Thyroid gland (tissue), 4 donors: ENCODE measurements around the gene FER. TPM values are rescaled to one million over a fixed set of nuclear protein-coding genes. Genes with fewer than 3 reads are reported as not detected.
"Not testable (repeated sequence)": the region's sequence is repeated elsewhere in the genome, so short reads cannot be mapped to it uniquely, and the experiment has no call there.

ENCODE experiments used
- DNase-seq, 2 donors: peaks; one replicate each; pipeline ENCODE4 v3.0.0-alpha.2; 2019
- H3K27ac ChIP-seq, 3 donors: fragments of 200-600 bp; sonication (generic); 1 replicate in 2 of 3; 2 replicates in 1 of 3; pipeline ENCODE4 v1.5.1; 2016 to 2019; ENCODE audit warnings: mild to moderate bottlenecking in 1 of 3, moderate library complexity in 1 of 3
- H3K27me3 ChIP-seq: fragments of 200-600 bp; sonication (generic); one replicate; pipeline ENCODE4 v1.5.1; 2019
- H3K36me3 ChIP-seq, 2 donors: fragments of 200-600 bp; sonication (generic); one replicate each; pipeline ENCODE4 v1.5.1; 2016 to 2019
- H3K4me1 ChIP-seq, 2 donors: fragments of 200-600 bp; sonication (generic); one replicate each; pipeline ENCODE4 v1.5.1; 2017 to 2019
- H3K4me3 ChIP-seq, 3 donors: fragments of 200-600 bp; sonication (generic); replicated peaks in 1 of 3; 1 replicate in 2 of 3; 2 replicates in 1 of 3; pipeline ENCODE4 v1.5.1; 2016; ENCODE audit warnings: mild to moderate bottlenecking in 1 of 3
- H3K9me3 ChIP-seq: fragments of 200-600 bp; sonication (generic); one replicate; pipeline ENCODE4 v1.5.1; 2017
- CTCF ChIP-seq, 6 experiments: fragments of 200-600 bp in 3 of 6; fragments of 450-650 bp in 3 of 6; sonication (generic) in 3 of 6; IDR thresholded peaks; one replicate each; pipeline ENCODE4 v1.5.1; 2016 to 2019; ENCODE audit warnings: antibody characterized with exemption in 6 of 6, mild to moderate bottlenecking in 2 of 6, inconsistent platforms in 1 of 6, moderate library complexity in 1 of 6
- POLR2A ChIP-seq, 2 donors: fragments of 450-650 bp; IDR thresholded peaks; one replicate each; pipeline ENCODE4 v1.6.1; 2017; ENCODE audit warnings: antibody characterized with exemption in 2 of 2, mild to moderate bottlenecking in 2 of 2, moderate library complexity in 1 of 2
- WGBS, 2 donors: methylation state at CpG; one replicate each; pipeline ENCODE4 v1.1.5; 2017; 5-methylcytosine and 5-hydroxymethylcytosine counted together
- intact Hi-C: fragments of 100-400 bp; cut with DNase I; formaldehyde crosslinking; loops from one replicate; pipeline ENCODE4 v1.15.1; 2023
- total RNA-seq, 4 donors: library from RNA; depleted of rRNA; stranded (reverse); fragments of >200 nt; gene quantifications; one replicate each; pipeline ENCODE4 v1.2.3, GENCODE V29; 2016

The FER gene
- total RNA-seq, 4 donors from 2014 or later, result 38.8 to 79.1 (median 45.2) TPM

- Histone ChIP-seq H3K4me3 (no peak overlapping the region), H3K4me1 (peaks cover 0 to 4% of the 10 kb centered on the region in 2 donors), H3K27me3 (no peaks in the 10 kb centered on the region), H3K27ac (no peak overlapping the region), H3K36me3 (no peaks in the 10 kb centered on the region), H3K9me3 (no peaks in the 10 kb centered on the region)
- 86 to 92% methylated on average over 5 of the region's 5 CpGs for WGBS, 2 donors
- no peak for DNase-seq
- no peak for TF ChIP-seq CTCF (IDR thresholded peaks at IDR 0.05)
- no peak for TF ChIP-seq POLR2A (IDR thresholded peaks at IDR 0.05)
- intact Hi-C loops, result no loop called here
These were observed 45.5 kb downstream of the FER start for GRCh38 chr5:108793207-108793606.

GRCh38 chr5:108794349-108794748 is 46.7 kb downstream of the FER start:
- H3K4me1 ChIP-seq, H3K36me3 ChIP-seq, H3K4me3 ChIP-seq, H3K9me3 ChIP-seq, intact Hi-C loops, DNase-seq, H3K27me3 ChIP-seq, H3K27ac ChIP-seq: not testable (repeated sequence)
- 37 to 83% methylated on average over 4 of the region's 4 CpGs for WGBS, 2 donors

GRCh38 chr5:108797396-108797795 is 49.7 kb downstream of the FER start:
- no peak for DNase-seq
- Histone ChIP-seq H3K9me3 (no peaks in the 10 kb centered on the region), H3K27me3 (no peaks in the 10 kb centered on the region), H3K4me3 (no peak overlapping the region), H3K4me1 (no peaks in the 10 kb centered on the region), H3K27ac (no peak overlapping the region), H3K36me3 (no peaks in the 10 kb centered on the region)
- TF ChIP-seq POLR2A (IDR thresholded peaks at IDR 0.05), result no peak
- no peak for TF ChIP-seq CTCF (IDR thresholded peaks at IDR 0.05)
- WGBS, 2 donors, result 93 to 100% methylated on average over 2 of the region's 2 CpGs
- intact Hi-C loops, result no loop called here

GRCh38 chr5:108797986-108798385 is 50.3 kb downstream of the FER start:
- TF ChIP-seq CTCF (IDR thresholded peaks at IDR 0.05), result no peak
- no peak for TF ChIP-seq POLR2A (IDR thresholded peaks at IDR 0.05)
- DNase-seq, result no peak
- 89 to 90% methylated on average over 2 of the region's 2 CpGs for WGBS, 2 donors
- no peak overlapping the region for H3K4me3 ChIP-seq
- no peaks in the 10 kb centered on the region for H3K36me3 ChIP-seq
- H3K27ac ChIP-seq, result no peak overlapping the region
- intact Hi-C loops, result no loop called here
- H3K4me1 ChIP-seq, result no peaks in the 10 kb centered on the region
- H3K9me3 ChIP-seq, result no peaks in the 10 kb centered on the region
- H3K27me3 ChIP-seq, result no peaks in the 10 kb centered on the region

GRCh38 chr5:108798513-108799265 is 51.0 kb downstream of the FER start:
- TF ChIP-seq CTCF (IDR thresholded peaks at IDR 0.05) (no peak), POLR2A (IDR thresholded peaks at IDR 0.05) (no peak)
- no peak overlapping the region for H3K27ac ChIP-seq
- H3K27me3 ChIP-seq, result no peaks in the 10 kb centered on the region
- H3K4me1 ChIP-seq, result no peaks in the 10 kb centered on the region
- WGBS, 2 donors, result 94 to 98% methylated on average over 3 of the region's 3 CpGs
- no peaks in the 10 kb centered on the region for H3K36me3 ChIP-seq
- intact Hi-C loops, result no loop called here
- DNase-seq, result no peak
- no peak overlapping the region for H3K4me3 ChIP-seq
- H3K9me3 ChIP-seq, result no peaks in the 10 kb centered on the region
